GM18505 (cell line): ENCODE data around the gene HAGH.
A peak's percentile ranks its signal among the peaks of the same experiment; 100 is the strongest.

Source experiments
- ATAC-seq: cut with Tn5 transposase; IDR thresholded peaks from one replicate; pipeline ENCODE4 v1.9.1; 2021; ENCODE audit not compliant: unreplicated experiment
- POLR2A ChIP-seq: IDR thresholded peaks from 4 replicates; pipeline ENCODE4 v1.6.1; 2011; ENCODE audit warnings: borderline replicate concordance; ENCODE audit not compliant: insufficient read depth, insufficient read length; ENCODE audit errors: extremely low read depth

The HAGH gene

GRCh38 chr16:1857433-1858097, 30.9 kb upstream of the HAGH start:
- ATAC-seq, result no peak
- no peak for TF ChIP-seq POLR2A

GRCh38 chr16:1851793-1852192, 25.2 kb upstream of the HAGH start:
- TF ChIP-seq POLR2A, result no peak
- ATAC-seq, result no peak

- no peak for ATAC-seq
- no peak for TF ChIP-seq POLR2A
Observed at GRCh38 chr16:1850981-1851380, 24.4 kb upstream of the HAGH start.

GRCh38 chr16:1846416-1846815, 19.8 kb upstream of the HAGH start:
- ATAC-seq, result no peak
- TF ChIP-seq POLR2A, result no peak

- ATAC-seq, result no peak
- no peak for TF ChIP-seq POLR2A
Observed at GRCh38 chr16:1845985-1846384, 19.4 kb upstream of the HAGH start.

- ATAC-seq, result no peak
- no peak for TF ChIP-seq POLR2A
Observed at GRCh38 chr16:1839554-1839953, 12.9 kb upstream of the HAGH start.

GRCh38 chr16:1834096-1834495, 7.5 kb upstream of the HAGH start:
- no peak for TF ChIP-seq POLR2A
- ATAC-seq, result no peak

- ATAC-seq, result no peak
Observed at GRCh38 chr16:1832838-1833454, 6.3 kb upstream of the HAGH start.

GRCh38 chr16:1831186-1832075, 4.8 kb upstream of the HAGH start:
- TF ChIP-seq POLR2A, result no peak
- no peak for ATAC-seq

More at GRCh38 chr16:1832838-1833454, 6.3 kb upstream of the HAGH start:
- no peak for TF ChIP-seq POLR2A

- no peak for ATAC-seq
- TF ChIP-seq POLR2A, result no peak
Observed at GRCh38 chr16:1830213-1830612, 3.6 kb upstream of the HAGH start.

- ATAC-seq, result no peak
- TF ChIP-seq POLR2A, result no peak
Observed at GRCh38 chr16:1828645-1829410, 2.2 kb upstream of the HAGH start.

- TF ChIP-seq POLR2A, result no peak
- peak; percentile 46 for ATAC-seq
Observed at GRCh38 chr16:1825864-1826690, 548 bp downstream of the HAGH start.
